GM12891 (cell line): ENCODE results near the gene GTF2B.

Source experiments
- PAX5 ChIP-seq: IDR thresholded peaks from 2 replicates; pipeline ENCODE4 v1.6.1; 2011; ENCODE audit warnings: low read length, moderate library complexity, mild to moderate bottlenecking; ENCODE audit not compliant: insufficient read depth, severe bottlenecking
- POLR2A ChIP-seq: IDR thresholded peaks from 2 replicates; pipeline ENCODE4 v1.6.1; 2011; ENCODE audit warnings: low read depth, low read length, control low read depth
- POLR2AphosphoS5 ChIP-seq: IDR thresholded peaks from 2 replicates; pipeline ENCODE4 v1.6.1; 2011; ENCODE audit warnings: low read depth, low read length, control low read depth
- POU2F2 ChIP-seq: IDR thresholded peaks from 2 replicates; pipeline ENCODE4 v1.6.1; 2011; ENCODE audit warnings: low read depth, mild to moderate bottlenecking, control low read depth, low read length, moderate library complexity
- SPI1 ChIP-seq: IDR thresholded peaks from 2 replicates; pipeline ENCODE4 v1.6.1; 2011; ENCODE audit warnings: low read depth, low read length, control low read depth
- TAF1 ChIP-seq: IDR thresholded peaks from 2 replicates; pipeline ENCODE4 v1.6.1; 2011; ENCODE audit warnings: low read depth, low read length, control low read depth

- TF ChIP-seq POLR2A (no peak), POLR2AphosphoS5 (no peak), TAF1 (no peak), SPI1 (no peak), POU2F2 (no peak), PAX5 (no peak)
Observed at GRCh38 chr1:88877382-88877825, 14.0 kb downstream of the GTF2B start.
